Muscle of leg (tissue), 11 donors: ENCODE results near the gene KCNN4. TPM values are rescaled to one million over a fixed set of nuclear protein-coding genes. Genes with fewer than 3 reads are reported as not detected.

Experiments used
- DNase-seq: peaks from one replicate; pipeline ENCODE4 v3.0.0; 2013
- H3K27ac ChIP-seq: one replicate; pipeline ENCODE4 v1.5.1; 2013; ENCODE audit warnings: mild to moderate bottlenecking, low read length, control low read depth
- H3K27me3 ChIP-seq: one replicate; pipeline ENCODE4 v1.6.1; 2013; ENCODE audit warnings: low read length; ENCODE audit not compliant: control insufficient read depth, insufficient read depth
- H3K36me3 ChIP-seq: one replicate; pipeline ENCODE4 v1.6.1; 2013; ENCODE audit warnings: low read length; ENCODE audit not compliant: control insufficient read depth, insufficient read depth
- H3K4me1 ChIP-seq: one replicate; pipeline ENCODE4 v1.6.1; 2013; ENCODE audit warnings: low read length; ENCODE audit not compliant: control insufficient read depth, insufficient read depth
- H3K4me3 ChIP-seq: one replicate; pipeline ENCODE4 v1.5.1; 2013; ENCODE audit warnings: low read length, control low read depth
- H3K9me3 ChIP-seq: replicated peaks from 2 replicates; pipeline ENCODE4 v1.6.1; 2013; ENCODE audit warnings: low read depth, low read length; ENCODE audit not compliant: control insufficient read depth
- WGBS: methylation state at CpG from one replicate; pipeline ENCODE4 v1.1.5; 2013; ENCODE audit warnings: missing lambda C conversion rate; ENCODE audit not compliant: insufficient coverage; 5-methylcytosine and 5-hydroxymethylcytosine counted together
- polyA plus RNA-seq, 8 donors: library from polyadenylated mRNA; unstranded; fragments of 120-200 nt; gene quantifications; one replicate each; pipeline versions ENCODE4 v1.2.1 to v1.2.3, GENCODE V29; 2013; ENCODE audit warnings: inconsistent platforms in 1 of 8, low replicate concordance in 1 of 8; ENCODE audit not compliant: insufficient read length in 8 of 8, insufficient read depth in 1 of 8
- total RNA-seq: library from RNA; stranded (reverse); fragments of 120-200 nt; gene quantifications from one replicate; pipeline ENCODE4 v1.2.4, GENCODE V29; 2013

The KCNN4 gene
- total and polyA plus RNA-seq, 9 donors = 0.23 to 1.2 (median 0.69) TPM

DNA sequence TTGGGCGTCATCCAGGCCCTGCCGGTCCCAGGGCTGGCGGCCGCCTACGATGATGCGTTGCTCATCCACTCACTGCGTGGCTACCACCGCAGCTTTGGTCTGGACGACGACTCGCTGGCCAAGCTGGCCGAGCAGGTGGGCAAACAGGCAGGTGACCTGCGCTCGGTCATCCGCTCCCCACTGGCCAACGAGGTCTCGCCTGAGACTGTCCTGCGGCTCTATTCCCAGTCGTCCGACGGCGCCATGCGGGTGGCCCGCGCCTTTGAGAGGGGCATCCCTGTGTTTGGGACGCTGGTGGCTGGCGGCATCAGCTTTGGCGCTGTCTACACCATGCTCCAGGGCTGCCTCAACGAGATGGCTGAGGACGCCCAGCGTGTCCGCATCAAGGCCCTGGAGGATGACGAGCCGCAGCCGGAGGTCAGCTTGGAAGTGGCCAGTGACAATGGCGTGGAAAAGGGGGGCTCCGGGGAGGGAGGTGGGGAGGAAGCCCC lies 61.4 kb downstream of the KCNN4 start:
- Histone ChIP-seq H3K27me3 (no peaks in the 10 kb centered on the region), H3K36me3 (no peaks in the 10 kb centered on the region), H3K4me3 (no peak overlapping the region), H3K27ac (no peak overlapping the region), H3K9me3 (no peaks in the 10 kb centered on the region), H3K4me1 (no peaks in the 10 kb centered on the region)
- DNase-seq = no peak
- WGBS = 90% methylated on average over 37 of the region's 37 CpGs

GRCh38 chr19:43718627-43719377 lies 62.0 kb downstream of the KCNN4 start:
- no peaks in the 10 kb centered on the region for H3K36me3 ChIP-seq
- 91% methylated on average over 60 of the region's 60 CpGs for WGBS
- H3K4me3 ChIP-seq = no peak overlapping the region
- H3K9me3 ChIP-seq = no peaks in the 10 kb centered on the region
- H3K27ac ChIP-seq = no peak overlapping the region
- no peaks in the 10 kb centered on the region for H3K27me3 ChIP-seq
- no peaks in the 10 kb centered on the region for H3K4me1 ChIP-seq
- DNase-seq = no peak

Other genes starting within 250 kb of the KCNN4 start
- gene ZNF575, start 247.8 kb downstream of the KCNN4 start, total RNA-seq = 0.62 TPM
- 1 to 10 TPM; 2.2 to 5.0 (median 3.4) TPM for gene ZNF575, start 247.8 kb downstream of the KCNN4 start, polyA plus RNA-seq
- 27.7 TPM for gene XRCC1, start 205.4 kb downstream of the KCNN4 start, total RNA-seq
- gene XRCC1, start 205.4 kb downstream of the KCNN4 start, polyA plus RNA-seq = 10 to 100 TPM; 28.4 to 42.5 (median 35.7) TPM
- gene PINLYP, start 205.2 kb downstream of the KCNN4 start, total RNA-seq = 5.0 TPM
- 1 to 10 TPM; 4.6 to 7.7 (median 6.2) TPM for gene PINLYP, start 205.2 kb downstream of the KCNN4 start, polyA plus RNA-seq
- 11.4 TPM for gene IRGQ, start 184.8 kb downstream of the KCNN4 start, total RNA-seq
- gene IRGQ, start 184.8 kb downstream of the KCNN4 start, polyA plus RNA-seq = 10 to 100 TPM in 7 of 8 donors, 1 to 10 TPM in 1; 9.7 to 15.1 (median 12.5) TPM
- gene ZNF576, start 184.4 kb downstream of the KCNN4 start, total RNA-seq = 7.8 TPM
- gene ZNF576, start 184.4 kb downstream of the KCNN4 start, polyA plus RNA-seq = 10 to 100 TPM in 5 of 8 donors, 1 to 10 TPM in 3; 8.3 to 12.1 (median 10.5) TPM
- gene SRRM5, start 168.9 kb downstream of the KCNN4 start, total RNA-seq = 0.18 TPM
- gene SRRM5, start 168.9 kb downstream of the KCNN4 start, polyA plus RNA-seq = under 1 TPM; 0.17 to 0.57 (median 0.41) TPM
- gene ZNF428, start 161.3 kb downstream of the KCNN4 start, total RNA-seq = 55.9 TPM
- 10 to 100 TPM; 63.2 to 80.5 (median 71.9) TPM for gene ZNF428, start 161.3 kb downstream of the KCNN4 start, polyA plus RNA-seq
- gene CADM4, start 141.1 kb downstream of the KCNN4 start, total RNA-seq = 7.8 TPM
- gene CADM4, start 141.1 kb downstream of the KCNN4 start, polyA plus RNA-seq = 10 to 100 TPM in 5 of 8 donors, 1 to 10 TPM in 3; 6.7 to 27.1 (median 13.2) TPM
- 4.9 TPM for gene PLAUR, start 110.8 kb downstream of the KCNN4 start, total RNA-seq
- 1 to 10 TPM; 5.1 to 8.9 (median 7.4) TPM for gene PLAUR, start 110.8 kb downstream of the KCNN4 start, polyA plus RNA-seq
- gene IRGC, start 64.9 kb downstream of the KCNN4 start, total RNA-seq = not detected
- gene IRGC, start 64.9 kb downstream of the KCNN4 start, polyA plus RNA-seq = under 1 TPM in 2 of 8 donors, not detected in 6; 0.07 to 0.09 TPM
- gene SMG9, start 26.0 kb downstream of the KCNN4 start, total RNA-seq = 20.6 TPM
- gene SMG9, start 26.0 kb downstream of the KCNN4 start, polyA plus RNA-seq = 10 to 100 TPM; 30.1 to 47.6 (median 37.1) TPM
- 0.22 TPM for gene LYPD5, start 21.5 kb upstream of the KCNN4 start, total RNA-seq
- under 1 TPM; 0.22 to 0.83 (median 0.38) TPM for gene LYPD5, start 21.5 kb upstream of the KCNN4 start, polyA plus RNA-seq
- gene ZNF283, start 46.3 kb upstream of the KCNN4 start, total RNA-seq = 16.8 TPM
- 10 to 100 TPM in 2 of 8 donors, 1 to 10 TPM in 6; 5.9 to 13.1 (median 8.8) TPM for gene ZNF283, start 46.3 kb upstream of the KCNN4 start, polyA plus RNA-seq
- gene ZNF404, start 103.0 kb upstream of the KCNN4 start, total RNA-seq = 5.0 TPM
- gene ZNF404, start 103.0 kb upstream of the KCNN4 start, polyA plus RNA-seq = 1 to 10 TPM; 5.5 to 9.4 (median 6.5) TPM
- 18.1 TPM for gene ZNF45, start 154.3 kb upstream of the KCNN4 start, total RNA-seq
- 10 to 100 TPM; 10.5 to 18.1 (median 12.9) TPM for gene ZNF45, start 154.3 kb upstream of the KCNN4 start, polyA plus RNA-seq
- 7.6 TPM for gene ZNF221, start 170.3 kb upstream of the KCNN4 start, total RNA-seq
- 1 to 10 TPM in 7 of 8 donors, under 1 TPM in 1; 0.93 to 3.2 (median 2.8) TPM for gene ZNF221, start 170.3 kb upstream of the KCNN4 start, polyA plus RNA-seq
- 9.3 TPM for gene ZNF155, start 203.2 kb upstream of the KCNN4 start, total RNA-seq
- 1 to 10 TPM; 5.7 to 8.5 (median 6.8) TPM for gene ZNF155, start 203.2 kb upstream of the KCNN4 start, polyA plus RNA-seq
- 3.8 TPM for gene ZNF230, start 222.0 kb upstream of the KCNN4 start, total RNA-seq
- gene ZNF230, start 222.0 kb upstream of the KCNN4 start, polyA plus RNA-seq = 1 to 10 TPM; 2.3 to 3.3 (median 2.6) TPM
- gene ZNF222, start 244.4 kb upstream of the KCNN4 start, total RNA-seq = 5.8 TPM
- gene ZNF222, start 244.4 kb upstream of the KCNN4 start, polyA plus RNA-seq = 1 to 10 TPM; 3.6 to 5.5 (median 4.3) TPM